Gastrocnemius medialis (tissue), 4 donors: ENCODE measurements around the gene CUX1. TPM values are rescaled to one million over a fixed set of nuclear protein-coding genes. Genes with fewer than 3 reads are reported as not detected.

Experiments
- ATAC-seq, 2 donors: fragments of 150-250 bp; one replicate each; pipeline ENCODE4 v1.9.1; 2016
- DNase-seq, 2 donors: peaks; one replicate each; pipeline ENCODE4 v3.0.0-alpha.2; 2019
- H3K27ac ChIP-seq, 4 donors: fragments of 200-600 bp; sonication (generic); 1 replicate in 1 of 4; 2 replicates in 3 of 4; pipeline ENCODE4 v1.5.1; 2016 to 2018; ENCODE audit warnings: mild to moderate bottlenecking in 2 of 4, moderate library complexity in 1 of 4
- H3K27me3 ChIP-seq, 3 donors: fragments of 200-600 bp; sonication (generic) in 2 of 3; 1 replicate in 1 of 3; 2 replicates in 2 of 3; pipeline versions ENCODE4 v1.5.1 to v1.6.0; 2016 to 2019; ENCODE audit warnings: mild to moderate bottlenecking in 1 of 3, moderate library complexity in 1 of 3
- H3K36me3 ChIP-seq, 2 donors: fragments of 200-600 bp; sonication (generic) in 1 of 2; one replicate each; pipeline ENCODE4 v1.5.1; 2017 to 2018
- H3K4me1 ChIP-seq, 2 donors: fragments of 200-600 bp; sonication (generic) in 1 of 2; one replicate each; pipeline ENCODE4 v1.5.1; 2016 to 2017; ENCODE audit warnings: mild to moderate bottlenecking in 2 of 2
- H3K4me3 ChIP-seq, 4 donors: fragments of 200-600 bp; sonication (generic) in 3 of 4; 1 replicate in 1 of 4; 2 replicates in 3 of 4; pipeline ENCODE4 v1.5.1; 2016 to 2019; ENCODE audit warnings: mild to moderate bottlenecking in 2 of 4
- H3K9me3 ChIP-seq, 3 donors: fragments of 200-600 bp; sonication (generic) in 2 of 3; 1 replicate in 1 of 3; 2 replicates in 2 of 3; pipeline ENCODE4 v1.5.1; 2016 to 2019
- POLR2A ChIP-seq, 2 donors: fragments of 450-650 bp; IDR thresholded peaks; one replicate each; pipeline ENCODE4 v1.6.1; 2017; ENCODE audit warnings: antibody characterized with exemption in 2 of 2, mild to moderate bottlenecking in 2 of 2, moderate library complexity in 2 of 2
- in situ Hi-C, 4 donors: fragments of 200-750 bp; cut with MboI; loops; one replicate each; pipeline versions ENCODE4 v1.15.0 to v1.8.0; 2017; ENCODE audit warnings: low sequenced_read_pairs in 4 of 4
- intact Hi-C: fragments of 100-400 bp; cut with DNase I; formaldehyde crosslinking; loops from one replicate; pipeline ENCODE4 v1.15.1; 2023; ENCODE audit warnings: low total_unique reads
- total RNA-seq, 4 donors: library from RNA; depleted of rRNA; stranded (reverse); fragments of >200 nt; gene quantifications; one replicate each; pipeline versions ENCODE4 v1.1.0 to v1.2.3, GENCODE V29; 2016
- TF ChIP-seq, protein P1 (sequence below), 5 experiments: fragments of 450-650 bp in 3 of 5; fragments of 200-600 bp in 2 of 5; sonication (generic) in 2 of 5; IDR thresholded peaks in 4 of 5; conservative IDR thresholded peaks in 1 of 5; 1 replicate in 4 of 5; 2 replicates in 1 of 5; pipeline ENCODE4 v1.5.1; 2016 to 2019; ENCODE audit warnings: antibody characterized with exemption in 5 of 5, mild to moderate bottlenecking in 3 of 5, moderate library complexity in 3 of 5

The CUX1 gene
- total RNA-seq, 4 donors from 2014 or later, result 44.1 to 57.9 (median 54.9) TPM

DNA sequence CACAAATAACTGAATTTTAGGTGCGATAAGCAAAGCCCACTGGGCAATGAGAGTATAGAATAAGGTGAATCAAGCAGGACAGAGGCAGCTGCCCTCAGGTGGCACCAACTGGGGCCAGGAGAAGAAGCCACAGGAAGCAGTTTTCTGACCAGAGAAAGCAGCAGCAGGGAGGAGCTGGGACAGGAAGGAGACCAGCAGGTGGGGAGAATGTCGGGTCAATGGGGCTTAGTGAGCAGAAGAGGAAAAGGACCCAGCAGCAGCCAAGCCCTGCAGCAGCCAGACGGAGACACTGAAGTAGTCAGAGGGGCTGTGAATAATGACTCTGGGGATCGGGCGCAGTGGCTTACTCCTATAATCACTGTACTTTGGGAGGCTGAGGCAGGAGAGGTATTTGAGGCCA is 259.7 kb downstream of the CUX1 start:
- intact Hi-C loops, result loop anchor here (10.0 kb wide), 1 partner anchor 1472 kb away; the partner anchor contains the start of gene PCOLCE
- no peaks in the 10 kb centered on the region for H3K9me3 ChIP-seq
- ATAC-seq (no peak), DNase-seq (no peak)
- TF ChIP-seq, protein P1, sequence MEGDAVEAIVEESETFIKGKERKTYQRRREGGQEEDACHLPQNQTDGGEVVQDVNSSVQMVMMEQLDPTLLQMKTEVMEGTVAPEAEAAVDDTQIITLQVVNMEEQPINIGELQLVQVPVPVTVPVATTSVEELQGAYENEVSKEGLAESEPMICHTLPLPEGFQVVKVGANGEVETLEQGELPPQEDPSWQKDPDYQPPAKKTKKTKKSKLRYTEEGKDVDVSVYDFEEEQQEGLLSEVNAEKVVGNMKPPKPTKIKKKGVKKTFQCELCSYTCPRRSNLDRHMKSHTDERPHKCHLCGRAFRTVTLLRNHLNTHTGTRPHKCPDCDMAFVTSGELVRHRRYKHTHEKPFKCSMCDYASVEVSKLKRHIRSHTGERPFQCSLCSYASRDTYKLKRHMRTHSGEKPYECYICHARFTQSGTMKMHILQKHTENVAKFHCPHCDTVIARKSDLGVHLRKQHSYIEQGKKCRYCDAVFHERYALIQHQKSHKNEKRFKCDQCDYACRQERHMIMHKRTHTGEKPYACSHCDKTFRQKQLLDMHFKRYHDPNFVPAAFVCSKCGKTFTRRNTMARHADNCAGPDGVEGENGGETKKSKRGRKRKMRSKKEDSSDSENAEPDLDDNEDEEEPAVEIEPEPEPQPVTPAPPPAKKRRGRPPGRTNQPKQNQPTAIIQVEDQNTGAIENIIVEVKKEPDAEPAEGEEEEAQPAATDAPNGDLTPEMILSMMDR (IDR thresholded peaks at IDR 0.05 in 4 of 5, conservative IDR thresholded peaks at IDR 0.05 in 1 of 5), result no peak
- TF ChIP-seq POLR2A (IDR thresholded peaks at IDR 0.05), result no peak
- H3K4me3 ChIP-seq, result no peak overlapping the region
- H3K27me3 ChIP-seq, result no peaks in the 10 kb centered on the region
- H3K27ac ChIP-seq, result no peak overlapping the region
- H3K36me3 ChIP-seq, result peaks cover 0 to 6% of the 10 kb centered on the region in 2 donors
- in situ Hi-C loops, result no loop called here
- peaks cover 0 to 10% of the 10 kb centered on the region in 2 donors for H3K4me1 ChIP-seq

DNA sequence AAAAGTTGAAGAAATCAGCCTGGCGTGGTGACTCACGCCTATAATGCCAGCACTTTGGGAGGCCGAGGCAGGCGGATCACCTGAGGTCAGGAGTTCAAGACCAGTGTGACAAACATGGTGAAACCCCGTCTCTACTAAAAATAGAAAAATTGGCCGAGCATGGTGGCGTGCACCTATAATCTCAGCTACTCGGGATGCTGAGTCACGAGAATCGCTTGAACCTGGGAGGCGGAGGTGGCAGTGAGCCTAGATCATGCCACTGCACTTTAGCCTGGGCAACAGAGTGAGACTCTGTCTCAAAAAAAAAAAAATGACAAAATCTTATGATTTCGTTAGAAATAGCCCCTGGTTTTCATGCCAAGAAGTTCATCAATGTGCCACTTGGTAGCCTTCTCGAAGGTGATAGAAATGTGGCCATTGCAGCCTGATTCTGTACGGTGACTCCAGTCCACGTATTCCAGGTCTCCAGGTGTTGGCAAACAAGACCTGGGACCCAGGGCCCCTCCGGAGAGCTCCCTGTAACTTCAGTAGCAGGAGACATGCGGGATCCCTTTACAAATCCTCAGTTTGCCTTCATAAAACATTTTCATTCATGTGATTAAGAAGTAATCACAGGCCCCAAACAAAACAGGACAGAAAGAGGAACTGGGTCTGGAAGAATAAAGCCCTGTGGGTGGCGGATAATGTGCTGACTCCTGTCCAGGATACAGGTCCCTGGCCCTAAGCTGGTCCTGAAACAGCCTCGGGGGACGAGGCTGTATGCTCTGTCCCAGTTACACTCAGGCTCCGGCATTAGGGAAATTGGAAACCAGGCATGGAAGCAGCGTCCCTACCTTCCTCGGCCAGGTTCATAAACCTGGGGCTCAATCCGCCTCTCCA is 262.0 kb downstream of the CUX1 start:
- Histone ChIP-seq H3K9me3 (no peaks in the 10 kb centered on the region), H3K27ac (peak overlapping the region in 2 of 4 donors; percentile 45 to 48), H3K27me3 (no peaks in the 10 kb centered on the region), H3K4me1 (peaks cover 0 to 10% of the 10 kb centered on the region in 2 donors), H3K4me3 (no peak overlapping the region), H3K36me3 (peaks cover 0 to 9% of the 10 kb centered on the region in 2 donors)
- in situ Hi-C loops (no loop called here), intact Hi-C loops (loop anchor here (10.0 kb wide), 1 partner anchor 1475 kb away; the partner anchor contains the start of gene PCOLCE)
- peak; percentile 55 to 60 for ATAC-seq
- DNase-seq, result peak; percentile 8 to 73
- TF ChIP-seq, protein P1 (IDR thresholded peaks at IDR 0.05 in 4 of 5, conservative IDR thresholded peaks at IDR 0.05 in 1 of 5), result no peak
- no peak for TF ChIP-seq POLR2A (IDR thresholded peaks at IDR 0.05)

DNA sequence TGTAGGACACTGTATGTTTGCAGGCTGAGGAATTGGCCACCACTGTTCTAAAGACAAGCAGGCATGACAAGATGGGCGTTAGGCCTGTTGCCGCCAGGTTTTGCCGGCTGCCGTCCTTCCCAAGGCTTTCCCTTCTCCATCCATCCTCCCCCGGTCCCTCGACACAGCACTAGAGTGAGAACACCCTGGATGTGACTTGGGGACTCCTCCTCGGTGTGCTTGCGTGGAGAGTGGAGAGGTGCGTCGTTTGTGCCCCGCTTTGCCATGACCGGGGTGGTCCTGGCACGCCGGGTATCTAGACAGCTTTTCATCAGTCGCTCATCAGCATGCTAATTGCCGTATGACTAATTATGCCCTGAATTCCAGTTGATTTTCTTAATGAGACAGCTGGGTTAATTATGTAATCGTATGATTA is 262.6 kb downstream of the CUX1 start:
- Histone ChIP-seq H3K4me1 (peaks cover 0 to 10% of the 10 kb centered on the region in 2 donors), H3K27me3 (no peaks in the 10 kb centered on the region), H3K9me3 (no peaks in the 10 kb centered on the region), H3K27ac (peak overlapping the region in 2 of 4 donors; percentile 30 to 48), H3K4me3 (no peak overlapping the region), H3K36me3 (peaks cover 0 to 9% of the 10 kb centered on the region in 2 donors)
- TF ChIP-seq, protein P1 (IDR thresholded peaks at IDR 0.05 in 4 of 5, conservative IDR thresholded peaks at IDR 0.05 in 1 of 5), result no peak
- TF ChIP-seq POLR2A (IDR thresholded peaks at IDR 0.05), result no peak
- in situ Hi-C loops, result no loop called here
- ATAC-seq, result no peak
- no peak for DNase-seq
- intact Hi-C loops, result no loop called here

DNA sequence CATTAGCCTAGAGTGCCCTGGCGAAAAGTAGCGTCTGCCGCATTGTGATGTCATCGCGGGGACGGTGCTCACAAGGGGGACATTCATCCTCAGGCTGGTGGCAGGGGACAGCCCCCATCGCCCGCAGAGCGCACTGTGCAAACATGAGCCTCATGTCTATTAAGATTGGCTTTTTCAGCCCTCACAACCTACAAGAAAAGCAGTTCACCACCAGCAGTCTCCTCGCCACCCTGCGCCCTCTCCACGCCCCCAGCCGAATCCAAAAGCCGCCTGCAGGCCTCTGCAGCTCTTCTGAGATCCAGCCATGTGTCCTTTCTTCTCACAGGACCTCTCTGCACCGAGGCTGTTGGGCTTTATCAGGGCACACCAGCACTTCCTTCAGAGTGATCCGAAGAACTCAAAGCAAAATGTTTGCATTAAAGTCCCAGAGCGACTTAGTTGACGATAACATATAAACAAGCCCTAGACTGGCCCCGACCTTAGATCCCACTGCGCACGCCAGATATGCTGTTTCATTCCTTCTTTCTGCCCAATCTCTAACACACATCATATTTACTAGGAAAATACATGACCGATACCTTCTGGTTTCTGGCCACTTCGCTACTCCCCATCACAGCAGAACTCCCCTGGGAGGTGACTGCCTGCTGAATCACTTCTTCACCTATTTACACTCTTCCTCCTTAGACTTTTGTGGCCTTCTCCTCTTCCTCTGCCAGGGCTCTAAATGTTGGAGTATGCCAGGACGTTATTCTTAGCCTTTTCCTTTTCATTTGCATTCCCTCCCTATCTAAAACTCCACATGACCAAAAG is 263.2 kb downstream of the CUX1 start:
- TF ChIP-seq POLR2A (IDR thresholded peaks at IDR 0.05), result no peak
- TF ChIP-seq, protein P1 (IDR thresholded peaks at IDR 0.05 in 4 of 5, conservative IDR thresholded peaks at IDR 0.05 in 1 of 5), result no peak
- in situ Hi-C loops, result no loop called here
- no peak overlapping the region for H3K4me3 ChIP-seq
- DNase-seq (no peak), ATAC-seq (no peak)
- H3K27me3 ChIP-seq, result no peaks in the 10 kb centered on the region
- H3K27ac ChIP-seq, result no peak overlapping the region
- H3K9me3 ChIP-seq, result no peaks in the 10 kb centered on the region
- peaks cover 0 to 9% of the 10 kb centered on the region in 2 donors for H3K36me3 ChIP-seq
- H3K4me1 ChIP-seq, result peaks cover 0 to 10% of the 10 kb centered on the region in 2 donors
- intact Hi-C loops, result no loop called here
